ENCODE measurements around the gene RNASE9.
"Not testable (repeated sequence)": the region's sequence is repeated elsewhere in the genome, so short reads cannot be mapped to it uniquely, and the experiment has no call there.

Gene RNASE9

DNA sequence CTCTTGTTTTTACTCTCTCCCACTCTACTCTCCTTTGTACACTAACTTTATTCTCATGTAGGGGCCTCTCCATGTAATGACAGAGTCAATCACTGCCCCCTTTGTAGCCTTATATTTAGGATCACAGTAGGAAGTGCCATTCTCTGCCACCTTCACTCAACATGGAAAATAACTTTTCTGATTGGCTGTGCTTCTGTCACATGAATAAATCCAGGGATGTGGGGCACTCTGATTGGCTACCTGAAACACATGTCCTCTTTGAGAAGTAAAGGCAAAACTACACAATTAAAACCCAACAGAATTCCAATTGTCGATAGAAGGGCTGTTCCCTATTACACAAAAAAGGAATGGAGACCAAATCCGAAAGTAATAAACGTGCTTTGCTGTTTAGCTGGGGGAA lies at the start of gene RNASE9:
Gene RNASE9, minus strand, starts transcription at position 87 of the 400 bp plus-strand sequence.
- no peak for DNase-seq

DNA sequence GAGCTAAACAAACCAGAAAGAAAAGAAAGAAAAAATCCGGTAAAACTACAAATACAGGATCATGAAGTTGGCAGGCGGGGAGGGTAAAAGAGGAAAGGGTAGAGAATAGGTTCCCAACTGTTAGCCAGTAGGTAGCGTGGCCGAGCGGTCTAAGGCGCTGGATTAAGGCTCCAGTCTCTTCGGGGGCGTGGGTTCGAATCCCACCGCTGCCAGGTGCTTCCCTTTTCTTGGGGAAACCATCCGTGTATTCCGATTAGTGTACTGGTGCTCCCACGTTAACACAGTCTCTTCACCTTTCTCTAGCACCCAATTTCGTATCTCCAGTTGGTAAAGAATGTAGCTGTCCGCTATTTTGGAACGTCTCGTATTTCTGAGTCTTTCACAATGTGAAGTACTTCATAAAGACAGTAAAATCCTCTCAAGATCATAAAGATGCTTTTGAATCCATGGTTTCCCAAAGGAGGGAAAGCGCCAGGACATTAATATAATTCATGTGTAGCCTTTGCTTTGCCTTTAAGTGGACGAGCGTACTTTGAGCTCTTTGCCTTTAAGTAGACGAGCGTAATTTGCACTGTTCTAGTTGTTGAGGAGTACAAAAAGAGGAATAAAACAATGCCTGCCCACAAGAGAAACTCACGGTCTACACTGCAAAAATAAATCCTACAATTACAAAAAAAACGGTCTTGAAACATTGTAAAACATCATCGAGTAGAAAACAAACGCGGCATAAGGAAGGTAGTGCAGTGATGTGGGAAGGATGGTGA lies 49.3 kb upstream of the RNASE9 start:
- peak; percentile 48 to 85 for DNase-seq

DNA sequence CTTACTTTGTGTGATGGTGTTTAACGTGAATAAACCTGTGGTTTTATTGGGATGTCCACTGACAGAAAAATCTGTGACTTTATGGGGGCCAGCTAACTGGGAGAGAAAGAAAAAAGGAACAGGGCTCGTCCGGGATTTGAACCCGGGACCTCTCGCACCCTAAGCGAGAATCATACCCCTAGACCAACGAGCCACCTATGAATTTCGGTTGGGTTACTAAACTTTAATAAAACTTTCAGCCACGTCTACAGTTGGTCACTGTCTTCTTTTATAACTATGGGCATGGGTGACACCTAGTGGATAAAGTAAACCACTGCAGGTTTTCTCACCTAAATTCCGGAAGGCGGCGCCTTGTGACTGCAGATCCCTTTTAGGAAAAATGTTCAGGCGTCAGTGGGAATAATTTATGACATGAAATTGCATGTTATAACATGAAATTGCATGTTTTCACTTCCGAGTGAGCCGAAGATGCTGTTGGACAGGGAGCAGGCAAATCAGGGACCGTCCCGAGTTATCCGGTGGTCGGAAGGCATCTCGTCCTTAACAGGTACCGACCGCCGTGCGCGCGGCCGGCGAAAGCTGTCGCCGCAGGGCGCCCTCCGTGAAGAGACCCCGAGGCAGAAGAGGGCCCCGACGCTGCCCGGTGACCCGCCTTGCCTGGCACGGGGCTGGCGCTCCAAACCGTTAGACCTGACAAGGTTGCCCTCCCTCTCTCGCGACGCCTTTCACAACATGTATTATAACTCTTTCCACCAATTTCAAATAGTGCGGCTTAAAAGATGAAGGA lies 48.6 kb upstream of the RNASE9 start:
- peak; percentile 62 to 76 for DNase-seq

DNA sequence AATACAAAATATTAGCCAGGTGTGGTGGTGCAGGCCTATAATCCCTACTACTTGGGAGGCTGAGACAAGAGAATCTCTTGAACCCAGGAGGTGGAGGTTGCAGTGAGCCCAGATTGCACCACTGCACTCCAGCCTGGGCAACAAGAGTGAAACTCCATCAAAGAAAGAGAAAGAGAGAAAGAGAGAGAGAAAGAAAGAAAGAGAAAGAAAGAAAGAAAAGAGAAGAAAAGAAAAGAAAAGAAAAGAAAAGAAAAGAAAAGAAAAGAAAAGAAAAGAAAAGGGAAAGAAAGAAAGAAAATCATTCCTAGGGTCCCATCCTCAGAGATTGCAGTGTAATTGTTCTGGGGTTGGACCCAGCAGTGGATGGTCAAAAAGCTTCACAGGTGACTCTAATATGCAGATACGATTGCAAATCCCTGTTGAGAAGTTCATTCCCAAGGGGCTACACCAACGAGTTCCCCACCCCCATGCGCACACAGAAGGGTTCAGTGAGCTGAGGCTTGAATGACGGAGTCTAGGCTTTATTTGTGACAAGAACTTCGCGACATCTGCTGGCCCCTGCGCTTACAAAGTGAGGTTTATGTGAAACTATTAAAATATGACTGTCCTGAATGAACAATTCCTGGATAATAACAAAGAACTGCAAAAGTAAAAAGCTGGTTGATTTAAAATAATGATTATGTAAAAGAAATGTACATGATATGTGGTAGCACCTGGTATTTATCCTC lies 47.7 kb upstream of the RNASE9 start:
- DNase-seq: no peak

DNA sequence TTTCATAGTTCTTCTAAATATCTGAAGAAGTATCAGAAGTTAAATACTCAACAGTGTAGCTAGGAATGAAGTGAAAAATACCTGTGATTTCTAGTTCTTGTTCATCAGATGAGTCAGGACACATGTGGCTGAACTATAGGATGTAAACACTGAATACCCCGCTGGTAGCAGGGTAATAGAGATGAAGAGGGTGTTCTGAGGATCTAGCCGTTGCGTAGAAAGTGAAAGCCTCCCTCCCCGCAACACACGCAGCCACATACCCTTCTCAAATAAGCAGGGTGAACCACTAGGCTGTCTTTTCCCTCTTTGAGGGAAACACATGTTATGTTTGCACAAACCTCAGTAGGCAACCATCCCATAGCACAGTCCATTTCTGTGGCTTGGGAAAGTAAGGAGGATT lies 46.8 kb upstream of the RNASE9 start:
- no peak for DNase-seq

DNA sequence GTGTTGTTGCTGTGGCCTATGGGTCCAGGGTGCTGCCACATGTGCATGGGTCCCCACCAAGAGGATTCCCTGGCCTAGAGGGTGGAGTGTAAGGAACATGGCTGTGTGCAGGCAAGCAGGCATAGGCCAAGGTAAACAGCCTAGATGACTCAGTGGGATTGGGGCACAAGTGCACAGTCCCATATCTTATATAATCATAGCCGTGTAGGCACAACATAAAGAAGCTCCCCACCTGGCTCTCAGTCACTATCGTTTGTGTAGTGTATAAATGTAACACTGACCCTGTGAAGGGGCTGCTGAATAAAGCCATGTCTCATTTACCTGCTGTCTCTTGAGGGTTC lies 46.0 kb upstream of the RNASE9 start:
- DNase-seq: no peak

DNA sequence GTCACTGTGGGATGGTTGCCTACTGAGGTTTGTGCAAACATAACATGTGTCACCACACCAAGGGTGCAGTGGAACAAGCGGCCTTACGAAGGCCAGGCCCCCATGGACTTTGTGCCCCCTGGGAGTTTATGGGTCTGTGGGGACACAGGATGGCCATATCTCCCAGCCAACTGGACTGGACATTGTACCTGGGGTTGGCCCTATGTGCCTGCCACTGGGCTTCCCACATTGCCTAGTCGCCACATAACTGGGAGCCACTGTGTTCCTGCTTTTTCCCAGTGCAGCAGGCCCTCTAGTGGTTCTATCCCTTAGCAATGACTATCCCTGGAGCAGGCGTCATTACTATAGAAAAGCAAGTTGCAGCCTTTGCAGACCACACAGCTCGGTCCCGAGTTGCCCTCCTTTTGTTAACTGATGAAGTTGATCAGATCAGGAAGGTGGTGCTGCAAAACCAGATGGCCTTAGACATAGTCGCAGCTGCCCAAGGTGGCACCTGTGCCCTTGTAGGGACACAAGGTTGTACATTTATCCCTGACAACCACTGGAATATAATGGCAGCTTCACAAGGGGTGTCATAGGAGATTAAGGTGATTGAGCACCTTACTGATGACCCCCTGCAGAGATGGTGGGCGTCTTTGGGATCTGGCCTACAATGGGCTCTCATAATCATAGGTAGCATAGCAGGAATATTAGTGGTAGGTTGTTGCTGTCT lies 45.5 kb upstream of the RNASE9 start:
- DNase-seq: no peak

DNA sequence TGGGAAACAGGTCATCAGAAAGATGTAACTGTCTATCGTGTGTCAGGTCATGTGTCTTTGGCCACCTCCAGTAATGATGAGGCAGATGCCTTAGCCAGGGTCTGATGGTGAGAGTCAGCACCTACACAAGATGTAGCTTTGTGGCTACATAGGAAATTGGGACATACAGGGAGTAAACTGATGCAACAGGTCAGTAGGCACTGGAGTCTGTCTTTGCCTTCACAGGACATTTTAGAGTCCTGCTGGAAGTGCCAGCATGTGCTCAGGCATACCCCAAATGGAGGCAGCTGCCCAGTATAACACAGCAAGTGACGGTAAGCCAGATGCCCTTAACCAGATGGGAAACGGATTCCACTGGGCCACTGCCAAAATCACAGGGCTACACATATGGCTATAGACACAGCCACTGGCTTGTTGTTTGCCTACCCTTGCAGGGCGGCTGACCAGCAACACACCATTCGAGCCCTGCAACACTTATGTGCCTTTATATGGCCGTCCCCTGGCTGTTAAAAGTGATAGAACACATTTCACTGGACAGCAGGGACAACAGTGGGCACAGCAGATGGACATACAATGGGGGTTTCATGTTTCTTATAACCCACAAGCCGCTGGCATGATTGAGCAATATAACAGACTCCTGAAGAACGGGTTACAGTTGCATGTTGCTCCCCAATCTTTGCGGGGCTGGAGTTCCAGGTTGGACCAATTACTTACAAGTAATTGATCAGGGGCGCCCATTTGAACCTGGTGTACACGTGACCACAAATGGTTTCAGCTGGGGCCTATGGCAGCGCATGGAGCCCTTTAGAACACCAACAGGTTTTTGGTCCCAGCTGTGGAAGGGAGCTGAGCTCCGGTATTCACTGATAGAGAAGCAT lies 43.2 kb upstream of the RNASE9 start:
- DNase-seq: no peak

DNA sequence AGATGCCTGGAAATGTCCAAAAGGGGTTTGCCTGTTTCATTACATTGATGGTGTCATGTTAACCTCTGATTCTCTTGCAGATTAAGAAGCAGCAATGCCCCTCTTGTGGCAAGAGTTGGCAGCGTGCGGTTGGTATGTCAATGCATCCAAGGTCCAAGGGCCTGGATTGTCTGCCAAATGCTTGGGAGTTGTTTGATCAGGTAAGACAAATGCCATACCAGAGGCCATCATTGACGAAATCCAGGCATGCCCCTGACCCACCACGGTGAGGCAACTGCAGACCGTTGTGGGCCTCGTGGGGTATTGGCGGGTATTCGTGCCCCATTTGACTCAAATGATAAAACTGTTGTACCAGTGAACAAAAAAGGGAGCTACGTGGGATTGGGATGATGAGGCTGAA lies 41.7 kb upstream of the RNASE9 start:
- DNase-seq: no peak

DNA sequence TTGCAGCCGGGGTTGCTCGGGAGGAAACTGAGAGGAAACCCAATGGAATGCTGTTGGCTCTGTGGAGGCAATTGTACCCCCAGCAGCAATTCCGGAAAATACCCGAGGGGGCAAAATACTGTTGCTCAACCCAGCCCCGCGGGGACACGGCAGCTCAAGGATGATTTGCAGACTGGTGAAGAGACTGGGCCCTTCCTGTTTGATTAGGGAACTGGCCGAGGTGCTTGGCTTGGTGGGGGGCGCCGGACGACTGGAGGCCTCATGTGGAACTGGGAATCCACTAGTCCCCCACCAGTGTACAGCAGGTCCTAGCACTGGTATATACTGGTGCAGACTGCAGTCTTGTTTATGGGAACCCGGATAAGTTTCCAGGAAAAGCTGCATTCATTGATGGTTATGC lies 40.7 kb upstream of the RNASE9 start:
- no peak for DNase-seq

DNA sequence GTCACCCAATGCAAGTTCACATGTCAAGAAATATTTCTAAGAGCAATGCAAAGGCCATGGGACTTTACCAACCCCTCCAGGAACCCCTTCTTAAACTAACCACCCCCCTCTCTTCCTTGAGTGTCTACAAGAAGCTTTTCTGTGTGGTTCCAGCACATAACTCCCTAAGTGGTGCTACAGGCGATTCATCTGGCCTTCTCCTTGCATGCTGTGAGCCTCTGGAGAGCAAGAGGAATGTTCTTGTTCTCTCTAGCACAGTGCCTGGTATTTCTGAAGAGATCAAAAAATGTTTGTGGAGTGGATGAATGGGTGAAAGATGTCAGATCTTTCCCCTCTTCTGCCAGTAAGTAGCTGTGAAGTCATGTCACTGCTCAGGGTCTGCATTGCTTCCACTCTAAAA lies 36.3 kb upstream of the RNASE9 start:
- no peak for DNase-seq

DNA sequence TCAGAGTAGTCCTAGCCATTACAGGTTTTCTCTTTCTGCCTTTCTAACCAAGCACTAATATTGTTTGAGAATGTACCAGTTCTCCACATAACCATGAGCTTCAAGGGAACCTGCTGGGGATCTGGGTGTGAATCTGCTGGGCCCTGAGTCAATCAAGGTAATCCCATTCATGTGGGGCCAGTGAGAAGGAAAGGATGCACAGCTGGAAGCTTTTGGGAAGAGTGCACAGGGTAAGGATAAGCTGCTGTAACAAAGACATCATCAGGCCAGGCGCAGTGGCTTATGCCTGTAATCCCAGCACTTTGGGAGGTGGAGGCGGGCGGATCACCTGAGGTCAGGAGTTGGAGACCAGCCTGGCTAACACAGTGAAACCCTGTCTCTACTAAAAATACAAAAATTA lies 34.9 kb upstream of the RNASE9 start:
- DNase-seq: not testable (repeated sequence)

DNA sequence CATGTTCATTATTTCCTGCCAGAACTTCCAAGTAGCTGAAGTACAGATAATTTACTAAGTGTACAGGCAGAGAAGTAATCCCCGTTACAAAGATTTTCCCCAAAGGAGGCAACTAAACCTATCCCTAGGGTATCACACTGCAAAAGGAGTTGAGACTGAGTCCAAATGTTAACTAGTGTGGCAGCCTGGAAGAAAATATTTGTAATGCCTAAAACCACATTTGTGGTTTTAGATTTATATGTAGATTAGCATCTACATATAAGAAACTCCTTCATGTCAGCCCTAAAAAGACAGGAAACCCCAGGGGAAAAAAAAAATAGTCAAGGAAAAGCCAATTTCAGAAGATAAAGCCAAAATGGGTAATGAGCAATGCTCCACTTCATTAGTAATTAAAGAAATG lies 31.7 kb upstream of the RNASE9 start:
- DNase-seq: no peak

DNA sequence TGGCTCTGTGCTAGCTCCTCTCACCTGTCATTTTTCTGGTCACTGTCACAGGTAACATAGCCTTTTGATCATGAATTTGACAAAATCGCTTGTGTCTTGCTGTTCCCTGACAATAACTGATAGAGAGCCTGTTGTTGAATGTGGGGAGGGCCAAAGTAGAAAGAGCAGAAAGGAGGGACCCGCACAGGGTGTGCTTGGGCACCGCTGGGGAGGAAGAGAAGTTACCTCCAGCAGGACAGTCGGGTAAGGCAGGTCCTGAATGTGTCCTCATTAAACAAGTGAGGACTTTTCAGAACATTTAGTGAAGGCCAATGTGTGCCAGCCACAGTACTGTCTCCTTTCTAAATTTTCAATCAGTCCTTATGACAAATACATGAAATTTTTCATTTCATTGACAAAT lies 30.4 kb upstream of the RNASE9 start, which contains the start of gene RNASE12:
Gene RNASE12, minus strand, starts transcription at position 142 of the 400 bp plus-strand sequence. CDS start 653 bp downstream, outside the sequence.
- DNase-seq: no peak

DNA sequence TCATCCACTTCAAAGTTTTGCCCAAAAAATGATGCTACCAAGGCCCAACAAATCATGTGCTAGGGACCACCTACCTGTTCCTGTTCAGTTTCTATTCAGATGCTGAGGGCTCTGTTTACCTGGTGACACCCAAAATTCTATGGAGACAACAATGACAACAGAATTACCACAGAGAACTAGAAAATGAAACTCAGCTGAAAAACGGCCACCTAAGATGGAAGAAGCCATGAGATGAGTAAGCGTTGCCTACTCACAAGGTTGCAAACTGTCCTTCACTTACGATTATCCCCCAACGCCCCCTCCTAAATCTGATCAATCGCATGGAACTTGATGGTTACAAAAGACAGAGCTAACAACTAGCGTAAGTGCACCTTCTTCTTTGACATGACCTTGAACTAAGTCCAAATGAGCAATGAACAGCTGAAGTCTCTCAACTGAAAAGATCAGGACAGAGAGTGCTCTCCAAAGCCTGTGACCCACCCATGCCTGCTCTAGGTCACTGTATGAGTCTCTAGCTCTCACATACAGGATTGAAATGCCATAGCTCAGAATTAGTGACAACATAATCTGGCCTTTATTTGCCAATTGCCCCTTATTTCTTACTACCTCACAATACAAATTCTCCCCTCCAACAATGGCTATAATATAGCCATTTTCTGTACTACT lies 26.8 kb upstream of the RNASE9 start, which contains the start of gene RNASE11:
Gene RNASE11, minus strand, starts transcription at position 513 of the 666 bp plus-strand sequence.
- no peak for DNase-seq

DNA sequence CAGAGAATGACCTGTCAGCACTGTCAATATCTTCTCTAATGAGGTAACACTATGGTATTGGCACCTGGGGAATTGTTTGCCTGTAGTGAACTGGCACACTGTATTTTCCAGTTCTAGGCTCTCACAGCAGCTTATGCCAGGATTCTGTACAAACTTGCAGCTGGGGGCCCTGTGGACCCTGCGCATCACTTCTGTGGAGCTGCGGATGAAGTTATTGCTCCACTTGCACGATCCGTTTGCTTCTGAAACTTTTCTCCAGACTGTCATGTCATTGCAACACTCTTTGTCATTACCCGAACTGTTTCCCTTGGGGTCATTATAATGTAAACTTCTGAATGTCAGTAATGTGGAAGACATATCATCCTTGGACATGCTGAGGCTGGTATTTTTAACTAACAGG lies 23.1 kb upstream of the RNASE9 start:
- no peak for DNase-seq

DNA sequence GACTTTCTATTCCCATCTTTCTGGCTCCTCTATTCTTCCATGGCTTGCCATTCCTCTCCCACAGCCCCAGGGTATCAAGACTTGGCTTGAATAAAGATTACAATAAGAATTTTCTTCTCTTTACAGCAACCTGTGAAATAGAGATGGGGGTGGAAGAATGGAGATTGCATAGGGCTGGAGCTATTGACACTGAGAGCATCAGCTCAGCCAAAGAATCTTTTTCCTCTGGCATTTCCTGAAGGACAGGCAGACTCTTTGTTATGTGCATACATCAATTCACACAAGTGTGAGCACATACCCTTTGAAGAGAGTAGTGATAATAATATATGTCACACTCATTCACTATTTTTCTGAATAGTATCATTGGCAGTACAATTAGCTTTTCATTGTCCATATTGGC lies 22.3 kb upstream of the RNASE9 start:
- DNase-seq: no peak

DNA sequence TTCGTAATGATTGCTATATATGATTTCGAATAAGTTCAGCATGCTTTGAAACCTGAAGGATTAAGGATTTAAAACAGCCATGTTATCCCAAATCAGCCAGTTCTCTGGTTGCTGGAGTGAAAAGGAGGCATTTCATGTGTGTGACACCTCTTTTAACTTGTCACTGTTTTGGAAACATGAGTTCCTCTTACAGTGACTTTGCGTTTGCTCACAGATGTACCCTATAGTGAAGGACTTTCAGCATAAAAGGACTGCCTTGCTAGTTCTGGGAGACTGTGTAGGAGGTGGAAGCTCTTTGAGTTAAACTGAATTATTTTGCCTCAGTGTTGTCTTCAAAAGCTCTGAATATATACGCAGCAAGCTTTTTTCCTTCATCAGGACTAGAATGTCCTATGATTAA lies 19.4 kb upstream of the RNASE9 start:
- no peak for DNase-seq

DNA sequence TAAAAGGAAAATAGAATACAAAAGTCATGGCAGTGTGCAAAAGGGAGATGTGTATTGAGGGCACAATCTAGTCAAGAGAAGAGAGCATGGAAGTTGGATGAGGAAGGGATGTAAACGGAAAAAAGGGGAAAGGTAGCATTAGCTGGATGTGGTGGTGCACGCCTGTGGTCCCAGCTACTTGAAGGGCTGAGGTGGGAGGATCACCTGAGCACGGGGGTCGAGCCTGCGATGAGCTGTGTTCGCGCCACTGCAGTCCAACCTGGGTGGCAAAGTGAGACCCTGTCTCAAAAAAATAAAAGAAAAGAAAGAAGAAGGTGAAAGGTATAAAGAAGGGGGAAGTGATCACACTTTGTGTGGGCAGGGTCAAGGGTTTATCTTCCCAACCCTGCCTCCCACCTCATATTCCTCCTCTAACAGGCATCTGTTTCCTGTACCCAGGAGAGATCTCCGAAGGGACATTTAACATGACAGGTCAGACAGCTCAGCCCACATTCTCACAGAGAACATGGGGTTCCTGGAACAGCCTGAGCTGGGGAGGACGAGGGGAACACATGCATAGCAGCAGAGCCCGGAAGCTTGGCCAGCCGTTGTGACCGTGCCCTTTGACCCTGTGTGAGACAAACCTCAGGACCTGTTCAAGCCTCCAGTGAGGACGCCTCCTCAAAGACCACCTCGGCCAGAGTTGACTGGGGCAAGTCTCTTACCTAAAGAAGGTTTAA lies 18.1 kb upstream of the RNASE9 start:
- no peak for DNase-seq

DNA sequence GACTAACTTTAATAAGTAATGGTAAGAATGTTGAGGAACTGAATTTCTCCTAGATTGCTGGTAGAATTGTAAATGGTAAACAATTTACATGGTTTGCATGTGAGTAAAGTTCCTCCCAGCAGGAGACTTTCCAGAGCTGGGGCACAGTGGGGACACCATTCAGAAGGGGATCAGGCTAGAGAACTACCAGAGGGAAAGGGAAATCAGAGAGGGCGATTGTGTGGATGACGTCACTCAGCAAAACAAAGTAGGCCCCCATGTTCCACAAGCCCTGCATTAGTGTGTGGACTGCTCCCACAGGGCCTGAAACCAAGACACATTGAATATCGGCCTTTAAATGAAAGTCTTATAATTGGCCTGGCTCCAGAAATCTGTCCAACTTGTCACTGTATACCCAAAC lies 17.5 kb upstream of the RNASE9 start:
- DNase-seq: no peak
